K562 (cell line): ENCODE data around the gene SBK1. TPM values are rescaled to one million over a fixed set of nuclear protein-coding genes. Genes with fewer than 3 reads are reported as not detected.

Source experiments
- CREM ChIP-seq: IDR thresholded peaks from 2 replicates; pipeline ENCODE4 v1.6.1; 2014; ENCODE audit warnings: antibody characterized with exemption, low read depth
- DDX20 ChIP-seq: fragments of 450-650 bp; IDR thresholded peaks from 2 replicates; pipeline ENCODE4 v1.6.1; 2016; ENCODE audit warnings: missing genetic modification characterization, low read depth, mild to moderate bottlenecking, missing compliant biosample characterization, moderate library complexity
- HCFC1 ChIP-seq: IDR thresholded peaks from 2 replicates; pipeline ENCODE4 v1.6.1; 2012; ENCODE audit warnings: low read depth, low read length, improper control_type of control experiment
- HNRNPLL ChIP-seq: fragments of 200-400 bp; formaldehyde crosslinking; IDR thresholded peaks from 2 replicates; pipeline ENCODE4 v1.6.1; 2017; ENCODE audit warnings: low read length, low read depth, mild to moderate bottlenecking; ENCODE audit not compliant: poor library complexity, severe bottlenecking
- ILF3 ChIP-seq: fragments of 450-650 bp; IDR thresholded peaks from 2 replicates; pipeline ENCODE4 v1.6.1; 2018; ENCODE audit warnings: antibody characterized with exemption, mild to moderate bottlenecking, moderate library complexity, borderline replicate concordance
- LCOR ChIP-seq: sonication (generic); formaldehyde crosslinking; IDR thresholded peaks from 2 replicates; pipeline ENCODE4 v1.8.0; 2022; ENCODE audit warnings: mild to moderate bottlenecking, missing genetic modification reagents
- POLR2AphosphoS5 ChIP-seq: IDR thresholded peaks from 2 replicates; pipeline ENCODE4 v1.6.1; 2011; ENCODE audit warnings: mild to moderate bottlenecking, low read depth, low read length, moderate library complexity; ENCODE audit not compliant: control insufficient read depth, insufficient read depth
- POLR2H ChIP-seq: IDR thresholded peaks from 2 replicates; pipeline ENCODE4 v1.6.1; 2016; ENCODE audit warnings: missing genetic modification characterization, low read depth, mild to moderate bottlenecking, control low read depth, missing compliant biosample characterization, moderate library complexity
- REST ChIP-seq, 2 experiments: fragments of 450-650 bp; formaldehyde crosslinking in 1 of 2; IDR thresholded peaks; 2 replicates each; pipeline versions ENCODE4 v1.4.0 to v1.6.1; 2014 to 2020; ENCODE audit warnings: mild to moderate bottlenecking in 2 of 2, borderline replicate concordance in 1 of 2, low read depth in 1 of 2
- TCFL5 ChIP-seq: fragments of 250-450 bp; sonication (Bioruptor Pico); conservative IDR thresholded peaks from 2 replicates; pipeline ENCODE4 v1.6.1; 2021; ENCODE audit warnings: mild to moderate bottlenecking, moderate library complexity, matching md5 sums
- ZNF436 ChIP-seq: fragments of 250-450, 450-650 bp; sonication (Bioruptor Pico); formaldehyde crosslinking; IDR thresholded peaks from 2 replicates; pipeline ENCODE4 v1.7.0; 2020; ENCODE audit warnings: mild to moderate bottlenecking
- polyA plus RNA-seq, 8 experiments: library from polyadenylated mRNA; depleted of rRNA in 4 of 8; stranded (reverse) in 5 of 8; unstranded in 3 of 8; fragments of >200 nt; fragmentation: Nextera tagmentation in 2 of 8; fragmentation: Illumina TruSeq in 1 of 8; extraction: Ambion mirVana in 2 of 8; extraction: Trizol in 1 of 8; gene quantifications; 2 replicates each; pipeline versions ENCODE4 v1.2.1 to v1.2.3, GENCODE V29; 2011 to 2014; ENCODE audit warnings: inconsistent platforms in 1 of 8, missing spikeins in 1 of 8
- total RNA-seq, 7 experiments: library from RNA; depleted of rRNA in 6 of 7; stranded (reverse); fragments of >200 nt in 6 of 7; fragmentation: Illumina TruSeq in 2 of 7; extraction: Trizol in 2 of 7; gene quantifications; 2 replicates each; pipeline versions ENCODE4 v1.2.1 to v1.2.3, GENCODE V29; 2011 to 2021; ENCODE audit warnings: low replicate concordance in 1 of 7
- TF ChIP-seq, protein P1 (sequence below): sonication (generic); formaldehyde crosslinking; IDR thresholded peaks from 2 replicates; pipeline ENCODE4 v1.8.0; 2022; ENCODE audit warnings: missing genetic modification reagents, mild to moderate bottlenecking, moderate library complexity, borderline replicate concordance
- TF ChIP-seq, protein P2 (sequence below), 2 experiments: IDR thresholded peaks; 2 replicates each; pipeline ENCODE4 v1.6.1; 2011; ENCODE audit warnings: borderline replicate concordance in 1 of 2, control low read depth in 1 of 2, low read depth in 1 of 2, low read length in 1 of 2, mild to moderate bottlenecking in 1 of 2, mixed read lengths in 1 of 2, moderate library complexity in 1 of 2; ENCODE audit not compliant: insufficient read depth in 1 of 2, insufficient read length in 1 of 2, poor library complexity in 1 of 2, severe bottlenecking in 1 of 2; ENCODE audit errors: extremely low read depth in 1 of 2

SBK1 gene
- total and polyA plus RNA-seq, 9 of the 15 experiments (the other 6 are each of a cell fraction or from before 2014, with no cell fraction given), result 0.01 to 0.07 (median 0.03) TPM; not detected in 6

- TF ChIP-seq, protein P1, sequence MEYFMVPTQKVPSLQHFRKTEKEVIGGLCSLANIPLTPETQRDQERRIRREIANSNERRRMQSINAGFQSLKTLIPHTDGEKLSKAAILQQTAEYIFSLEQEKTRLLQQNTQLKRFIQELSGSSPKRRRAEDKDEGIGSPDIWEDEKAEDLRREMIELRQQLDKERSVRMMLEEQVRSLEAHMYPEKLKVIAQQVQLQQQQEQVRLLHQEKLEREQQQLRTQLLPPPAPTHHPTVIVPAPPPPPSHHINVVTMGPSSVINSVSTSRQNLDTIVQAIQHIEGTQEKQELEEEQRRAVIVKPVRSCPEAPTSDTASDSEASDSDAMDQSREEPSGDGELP, result peak; percentile 44; the same call in 1 of the 2 replicates
- TF ChIP-seq POLR2H (no peak), POLR2AphosphoS5 (no peak), TCFL5 (CRISPR knock-in tag) (no peak), REST (IDR thresholded peaks at IDR 0.05; ENCODE audit: borderline replicate concordance) (peak; percentile 81), REST (CRISPR knock-in tag; IDR thresholded peaks at IDR 0.05; ENCODE audit: low read depth) (0 out of 2 replicates have a peak, but pooled peaks have one; percentile 43), ZNF436 (no peak), DDX20 (tag) (no peak), HCFC1 (0 out of 2 replicates have a peak, but pooled peaks have one; percentile 26), HNRNPLL (peak; percentile 22), ILF3 (no peak), LCOR (no peak), CREM (peak; percentile 51; the same call in 1 of the 2 replicates)
- TF ChIP-seq, protein P2, sequence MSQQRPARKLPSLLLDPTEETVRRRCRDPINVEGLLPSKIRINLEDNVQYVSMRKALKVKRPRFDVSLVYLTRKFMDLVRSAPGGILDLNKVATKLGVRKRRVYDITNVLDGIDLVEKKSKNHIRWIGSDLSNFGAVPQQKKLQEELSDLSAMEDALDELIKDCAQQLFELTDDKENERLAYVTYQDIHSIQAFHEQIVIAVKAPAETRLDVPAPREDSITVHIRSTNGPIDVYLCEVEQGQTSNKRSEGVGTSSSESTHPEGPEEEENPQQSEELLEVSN (IDR thresholded peaks at IDR 0.05; ENCODE audit: borderline replicate concordance in 1 of 2, extremely low read depth in 1 of 2, insufficient read depth in 1 of 2, insufficient read length in 1 of 2, low read depth in 1 of 2, low read length in 1 of 2, poor library complexity in 1 of 2, severe bottlenecking in 1 of 2), result peak in 1 of 2 experiments; percentile 18
These were observed 14.6 kb upstream of the SBK1 start (continued) for GRCh38 chr16:28277537-28278388.
